ENCODE data around the gene USP30. TPM values are rescaled to one million over a fixed set of nuclear protein-coding genes. Genes with fewer than 3 reads are reported as not detected.

Gene USP30
- total RNA-seq, 1 donor from 2014 or later, result 6.8 TPM

- peaks cover 8% of the 10 kb centered on the region for H3K4me1 Mint-ChIP-seq (ENCODE audit: low read depth)
- no peaks in the 10 kb centered on the region for H3K9me3 Mint-ChIP-seq
- intact Hi-C loops (cut with micrococcal nuclease), result no loop called here
- no peaks in the 10 kb centered on the region for H3K27me3 Mint-ChIP-seq (ENCODE audit: low read depth)
- H3K27ac Mint-ChIP-seq, result no peak overlapping the region
- no peak overlapping the region for H3K4me3 Mint-ChIP-seq (ENCODE audit: low read depth)
- H3K36me3 Mint-ChIP-seq (ENCODE audit: low read depth), result peaks cover 3% of the 10 kb centered on the region
- DNase-seq (ENCODE audit: low spot score), result no peak
Observed at GRCh38 chr12:109057376-109057775, 5.0 kb downstream of the USP30 start.

GRCh38 chr12:109058773-109059172 is 6.4 kb downstream of the USP30 start:
- peaks cover 7% of the 10 kb centered on the region for H3K4me1 Mint-ChIP-seq (ENCODE audit: low read depth)
- H3K27me3 Mint-ChIP-seq (ENCODE audit: low read depth), result no peaks in the 10 kb centered on the region
- no peak for DNase-seq (ENCODE audit: low spot score)
- no peak overlapping the region for H3K27ac Mint-ChIP-seq
- peaks cover 3% of the 10 kb centered on the region for H3K36me3 Mint-ChIP-seq (ENCODE audit: low read depth)
- no peaks in the 10 kb centered on the region for H3K9me3 Mint-ChIP-seq
- H3K4me3 Mint-ChIP-seq (ENCODE audit: low read depth), result no peak overlapping the region
- intact Hi-C loops (cut with micrococcal nuclease), result no loop called here

GRCh38 chr12:109064143-109064542 is 11.8 kb downstream of the USP30 start:
- no peak overlapping the region for H3K4me3 Mint-ChIP-seq (ENCODE audit: low read depth)
- no peak overlapping the region for H3K27ac Mint-ChIP-seq
- intact Hi-C loops (cut with micrococcal nuclease), result no loop called here
- no peaks in the 10 kb centered on the region for H3K9me3 Mint-ChIP-seq
- H3K4me1 Mint-ChIP-seq (ENCODE audit: low read depth), result peaks cover 2% of the 10 kb centered on the region
- H3K27me3 Mint-ChIP-seq (ENCODE audit: low read depth), result no peaks in the 10 kb centered on the region
- DNase-seq (ENCODE audit: low spot score), result no peak
- peaks cover 6% of the 10 kb centered on the region for H3K36me3 Mint-ChIP-seq (ENCODE audit: low read depth)

DNA sequence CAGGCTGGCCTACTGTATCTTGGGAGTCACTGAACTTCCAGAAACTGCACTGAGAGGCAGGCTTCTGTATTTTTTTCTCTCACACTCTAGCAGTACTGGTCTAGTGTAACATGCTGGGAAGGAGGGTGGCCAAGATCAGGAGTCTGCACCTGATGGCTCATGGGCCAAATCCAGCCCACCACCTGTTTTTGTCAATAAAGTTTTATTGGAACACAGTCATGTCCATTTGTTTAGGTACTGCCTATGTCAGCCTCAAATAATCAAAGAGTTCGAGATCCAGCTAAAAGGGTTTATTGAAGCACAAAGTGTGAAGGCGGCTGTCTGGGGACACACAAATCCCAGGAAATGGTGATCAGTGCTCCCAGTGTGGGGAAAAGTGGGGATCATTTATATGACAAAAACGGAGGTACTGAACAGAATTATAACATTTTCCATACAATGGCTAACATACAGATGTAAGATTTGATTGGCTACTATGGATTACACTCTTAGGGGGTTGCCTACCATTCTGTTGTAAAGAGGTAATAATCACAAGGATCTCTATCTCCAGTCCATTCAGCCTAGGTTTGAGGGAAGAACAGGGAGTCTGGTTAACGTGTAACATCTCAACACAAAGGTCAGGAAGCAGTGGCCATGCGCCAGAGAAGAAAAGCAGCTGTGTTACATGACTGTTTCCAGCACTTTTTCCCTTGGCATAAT is 12.9 kb downstream of the USP30 start:
- Mint-ChIP-seq H3K4me1 (ENCODE audit: low read depth) (peaks cover 2% of the 10 kb centered on the region), H3K36me3 (ENCODE audit: low read depth) (peaks cover 3% of the 10 kb centered on the region), H3K27ac (no peak overlapping the region), H3K27me3 (ENCODE audit: low read depth) (no peaks in the 10 kb centered on the region), H3K4me3 (ENCODE audit: low read depth) (no peak overlapping the region), H3K9me3 (no peaks in the 10 kb centered on the region)
- DNase-seq (ENCODE audit: low spot score), result no peak
- intact Hi-C loops (cut with micrococcal nuclease), result no loop called here

- DNase-seq (ENCODE audit: low spot score), result no peak
- no peaks in the 10 kb centered on the region for H3K27me3 Mint-ChIP-seq (ENCODE audit: low read depth)
- H3K4me3 Mint-ChIP-seq (ENCODE audit: low read depth), result no peak overlapping the region
- peaks cover 3% of the 10 kb centered on the region for H3K36me3 Mint-ChIP-seq (ENCODE audit: low read depth)
- no peak overlapping the region for H3K27ac Mint-ChIP-seq
- peaks cover 2% of the 10 kb centered on the region for H3K4me1 Mint-ChIP-seq (ENCODE audit: low read depth)
- no peaks in the 10 kb centered on the region for H3K9me3 Mint-ChIP-seq
- intact Hi-C loops (cut with micrococcal nuclease), result no loop called here
Observed at GRCh38 chr12:109065853-109066193, 13.4 kb downstream of the USP30 start.

GRCh38 chr12:109069307-109070271 is 17.2 kb downstream of the USP30 start:
- H3K4me3 Mint-ChIP-seq (ENCODE audit: low read depth), result no peak overlapping the region
- H3K9me3 Mint-ChIP-seq, result no peaks in the 10 kb centered on the region
- no peak for DNase-seq (ENCODE audit: low spot score)
- peaks cover 12% of the 10 kb centered on the region for H3K36me3 Mint-ChIP-seq (ENCODE audit: low read depth)
- intact Hi-C loops (cut with micrococcal nuclease), result no loop called here
- H3K27ac Mint-ChIP-seq, result no peak overlapping the region
- H3K4me1 Mint-ChIP-seq (ENCODE audit: low read depth), result no peaks in the 10 kb centered on the region
- H3K27me3 Mint-ChIP-seq (ENCODE audit: low read depth), result no peaks in the 10 kb centered on the region

- Mint-ChIP-seq H3K27me3 (ENCODE audit: low read depth) (no peaks in the 10 kb centered on the region), H3K36me3 (ENCODE audit: low read depth) (peaks cover 32% of the 10 kb centered on the region)
- DNase-seq (ENCODE audit: low spot score), result no peak
Observed at GRCh38 chr12:109074866-109075265, 22.5 kb downstream of the USP30 start.

DNA sequence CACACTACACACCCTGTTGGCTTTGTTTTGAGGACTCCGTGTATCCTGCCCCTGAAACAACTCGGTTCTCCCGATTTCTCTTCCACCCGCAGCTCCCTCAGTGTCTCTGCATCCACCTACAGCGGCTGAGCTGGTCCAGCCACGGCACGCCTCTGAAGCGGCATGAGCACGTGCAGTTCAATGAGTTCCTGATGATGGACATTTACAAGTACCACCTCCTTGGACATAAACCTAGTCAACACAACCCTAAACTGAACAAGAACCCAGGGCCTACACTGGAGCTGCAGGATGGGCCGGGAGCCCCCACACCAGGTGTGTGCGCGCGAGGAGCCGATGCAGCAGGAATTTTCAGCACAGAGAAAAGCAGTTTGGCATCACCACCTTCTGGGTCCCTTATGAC is 30.4 kb downstream of the USP30 start:
- H3K27ac Mint-ChIP-seq, result no peak overlapping the region
- DNase-seq (ENCODE audit: low spot score), result no peak
- no peak overlapping the region for H3K4me3 Mint-ChIP-seq (ENCODE audit: low read depth)
- intact Hi-C loops (cut with micrococcal nuclease), result no loop called here
- no peaks in the 10 kb centered on the region for H3K27me3 Mint-ChIP-seq (ENCODE audit: low read depth)
- peaks cover 8% of the 10 kb centered on the region for H3K9me3 Mint-ChIP-seq
- no peaks in the 10 kb centered on the region for H3K4me1 Mint-ChIP-seq (ENCODE audit: low read depth)
- H3K36me3 Mint-ChIP-seq (ENCODE audit: low read depth), result peaks cover 30% of the 10 kb centered on the region

More at GRCh38 chr12:109074866-109075265, 22.5 kb downstream of the USP30 start:
- no peak overlapping the region for H3K4me3 Mint-ChIP-seq (ENCODE audit: low read depth)
- no peaks in the 10 kb centered on the region for H3K4me1 Mint-ChIP-seq (ENCODE audit: low read depth)
- H3K27ac Mint-ChIP-seq, result no peak overlapping the region
- H3K9me3 Mint-ChIP-seq, result peaks cover 8% of the 10 kb centered on the region
- intact Hi-C loops (cut with micrococcal nuclease), result no loop called here

DNA sequence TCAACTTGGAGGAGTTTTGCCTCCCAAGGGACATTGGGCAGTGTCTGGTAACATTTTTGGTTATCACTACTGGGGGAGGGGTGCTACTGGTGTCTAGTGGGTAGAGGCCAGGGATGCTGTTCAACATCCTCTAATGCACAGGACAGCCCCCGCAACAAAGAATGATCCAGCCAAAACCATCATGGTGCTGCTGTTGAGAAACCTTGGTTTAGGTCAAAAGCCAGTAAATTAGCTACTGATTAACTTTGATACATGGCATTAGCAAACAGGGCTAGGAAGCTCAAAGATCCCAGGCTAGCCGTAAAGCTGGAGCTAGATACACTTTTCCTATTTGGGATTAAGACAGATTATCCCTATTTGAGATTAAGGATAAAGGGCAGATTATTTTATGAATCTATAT is 32.0 kb downstream of the USP30 start:
- H3K27ac Mint-ChIP-seq, result no peak overlapping the region
- H3K36me3 Mint-ChIP-seq (ENCODE audit: low read depth), result peaks cover 35% of the 10 kb centered on the region
- H3K4me3 Mint-ChIP-seq (ENCODE audit: low read depth), result no peak overlapping the region
- H3K27me3 Mint-ChIP-seq (ENCODE audit: low read depth), result no peaks in the 10 kb centered on the region
- H3K4me1 Mint-ChIP-seq (ENCODE audit: low read depth), result no peaks in the 10 kb centered on the region
- DNase-seq (ENCODE audit: low spot score), result no peak
- peaks cover 3% of the 10 kb centered on the region for H3K9me3 Mint-ChIP-seq
- intact Hi-C loops (cut with micrococcal nuclease), result no loop called here

GRCh38 chr12:109085590-109085989 is 33.2 kb downstream of the USP30 start:
- DNase-seq (ENCODE audit: low spot score), result no peak
- H3K4me3 Mint-ChIP-seq (ENCODE audit: low read depth), result no peak overlapping the region
- no peak overlapping the region for H3K27ac Mint-ChIP-seq
- peaks cover 32% of the 10 kb centered on the region for H3K36me3 Mint-ChIP-seq (ENCODE audit: low read depth)
- intact Hi-C loops (cut with micrococcal nuclease), result no loop called here
- H3K4me1 Mint-ChIP-seq (ENCODE audit: low read depth), result peaks cover 3% of the 10 kb centered on the region
- H3K9me3 Mint-ChIP-seq, result no peaks in the 10 kb centered on the region
- H3K27me3 Mint-ChIP-seq (ENCODE audit: low read depth), result no peaks in the 10 kb centered on the region

- H3K9me3 Mint-ChIP-seq, result no peaks in the 10 kb centered on the region
- no peak for DNase-seq (ENCODE audit: low spot score)
- H3K27ac Mint-ChIP-seq, result no peak overlapping the region
- H3K36me3 Mint-ChIP-seq (ENCODE audit: low read depth), result peaks cover 34% of the 10 kb centered on the region
- no peaks in the 10 kb centered on the region for H3K27me3 Mint-ChIP-seq (ENCODE audit: low read depth)
- intact Hi-C loops (cut with micrococcal nuclease), result no loop called here
- no peak overlapping the region for H3K4me3 Mint-ChIP-seq (ENCODE audit: low read depth)
- peaks cover 14% of the 10 kb centered on the region for H3K4me1 Mint-ChIP-seq (ENCODE audit: low read depth)
Observed at GRCh38 chr12:109087250-109087649, 34.9 kb downstream of the USP30 start.

DNA sequence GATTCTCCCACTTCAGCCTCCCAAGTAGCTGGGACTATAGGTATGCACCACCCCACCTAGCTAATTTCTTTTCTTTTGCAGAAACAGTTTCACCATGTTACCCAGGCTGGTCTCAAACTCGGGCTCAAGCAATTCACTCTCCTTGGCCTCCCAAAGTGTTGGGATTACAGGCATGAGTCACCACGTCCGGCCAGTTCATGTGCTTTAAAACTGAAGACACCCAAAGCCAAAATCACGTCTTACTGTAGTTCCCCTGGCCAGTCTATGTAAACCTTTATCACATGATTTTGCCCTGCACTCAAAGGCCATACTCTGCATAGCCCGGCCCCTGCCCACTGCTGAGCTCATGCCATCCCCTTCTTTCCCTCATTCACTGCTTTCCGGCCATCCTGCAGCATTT is 36.4 kb downstream of the USP30 start:
- intact Hi-C loops (cut with micrococcal nuclease), result no loop called here
- H3K4me3 Mint-ChIP-seq (ENCODE audit: low read depth), result no peak overlapping the region
- DNase-seq (ENCODE audit: low spot score), result no peak
- H3K27me3 Mint-ChIP-seq (ENCODE audit: low read depth), result no peaks in the 10 kb centered on the region
- H3K9me3 Mint-ChIP-seq, result no peaks in the 10 kb centered on the region
- peaks cover 35% of the 10 kb centered on the region for H3K36me3 Mint-ChIP-seq (ENCODE audit: low read depth)
- no peak overlapping the region for H3K27ac Mint-ChIP-seq
- H3K4me1 Mint-ChIP-seq (ENCODE audit: low read depth), result peaks cover 30% of the 10 kb centered on the region

- H3K4me3 Mint-ChIP-seq (ENCODE audit: low read depth), result no peak overlapping the region
- H3K27ac Mint-ChIP-seq, result no peak overlapping the region
Observed at GRCh38 chr12:109089683-109090082, 37.3 kb downstream of the USP30 start.

More at GRCh38 chr12:109089683-109090082, 37.3 kb downstream of the USP30 start:
- Mint-ChIP-seq H3K4me1 (ENCODE audit: low read depth) (peaks cover 31% of the 10 kb centered on the region), H3K9me3 (no peaks in the 10 kb centered on the region), H3K36me3 (ENCODE audit: low read depth) (peaks cover 35% of the 10 kb centered on the region), H3K27me3 (ENCODE audit: low read depth) (no peaks in the 10 kb centered on the region)
- no peak for DNase-seq (ENCODE audit: low spot score)
- intact Hi-C loops (cut with micrococcal nuclease), result loop anchor here (5.0 to 10.0 kb wide), 5 partner anchors 137 to 572 kb away; partner anchors contain the start of genes FICD, MMAB, MVK and SSH1

All from activated T-helper 2 cell treated with anti-CD3 and anti-CD28 coated beads, Interferon-gamma antibody, Interleukin-2, Interleukin-4, amounts not matched to agents 10 μg/mL and 5 μg/mL and 100 μg/mL, durations not matched to agents 14 hours and 24 hours and 36 hours (primary cell).